OCI-LY1 (cell line): ENCODE results near the gene PREB.

Source experiments
- CTCF ChIP-seq: fragments of 200-600 bp; sonication (generic), shearing (Covaris generic); IDR thresholded peaks from 2 replicates; pipeline ENCODE4 v1.5.1; 2017; ENCODE audit warnings: mild to moderate bottlenecking, antibody characterized with exemption, low read length, moderate library complexity, mixed read lengths
- EZH2 ChIP-seq: fragments of 200-600 bp; sonication (generic), shearing (Covaris generic); IDR thresholded peaks from 2 replicates; pipeline ENCODE4 v1.8.0; 2017; ENCODE audit warnings: borderline replicate concordance, mixed run types, mild to moderate bottlenecking, antibody characterized with exemption, low read length, moderate library complexity, mixed read lengths

DNA sequence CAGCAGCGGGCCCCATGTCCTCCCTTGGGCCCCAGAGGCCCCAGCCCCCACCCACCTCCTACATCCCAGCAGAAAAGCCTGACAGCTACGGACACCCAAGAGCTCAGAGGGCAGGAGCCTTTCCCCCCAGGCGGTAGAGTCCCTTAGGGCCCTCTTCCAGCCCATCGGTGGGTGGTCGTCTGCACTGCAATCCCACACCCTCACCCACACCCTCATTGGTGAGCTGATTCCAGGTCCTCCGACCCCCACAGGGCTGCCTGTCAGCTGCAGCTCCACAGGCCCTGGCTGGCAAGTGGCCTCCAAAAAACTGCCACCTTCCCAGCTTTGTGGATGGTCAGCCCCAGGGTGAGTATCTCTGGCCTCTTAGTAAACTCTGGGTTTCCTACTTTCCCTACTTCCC lies 24.8 kb upstream of the PREB start:
- TF ChIP-seq CTCF (no peak), EZH2 (no peak)
